GM19467 (cell line): ENCODE data around the gene MTCL3.

Source experiments
- ATAC-seq: cut with Tn5 transposase; IDR thresholded peaks from one replicate; pipeline ENCODE4 v1.9.1; 2021; ENCODE audit warnings: mild to moderate bottlenecking, moderate library complexity; ENCODE audit not compliant: unreplicated experiment

MTCL3 gene

GRCh38 chr6:127515794-127516661 is 3.1 kb downstream of the MTCL3 start:
- peak; percentile 58 for ATAC-seq

GRCh38 chr6:127515234-127515793 is 3.8 kb downstream of the MTCL3 start:
- ATAC-seq: no peak

GRCh38 chr6:127514773-127515227 is 4.3 kb downstream of the MTCL3 start:
- no peak for ATAC-seq

GRCh38 chr6:127514179-127514772 is 4.9 kb downstream of the MTCL3 start:
- ATAC-seq: no peak

- no peak for ATAC-seq
Measured at GRCh38 chr6:127513425-127513824, 5.7 kb downstream of the MTCL3 start.

- ATAC-seq: no peak
Measured at GRCh38 chr6:127510876-127511275, 8.3 kb downstream of the MTCL3 start.

- no peak for ATAC-seq
Measured at GRCh38 chr6:127506894-127507293, 12.2 kb downstream of the MTCL3 start.

GRCh38 chr6:127503022-127503421 is 16.1 kb downstream of the MTCL3 start:
- ATAC-seq: no peak

GRCh38 chr6:127497410-127497809 is 21.7 kb downstream of the MTCL3 start:
- ATAC-seq: no peak

GRCh38 chr6:127496471-127496870 is 22.7 kb downstream of the MTCL3 start:
- ATAC-seq: no peak

GRCh38 chr6:127494240-127494767 is 24.8 kb downstream of the MTCL3 start:
- ATAC-seq: no peak

- ATAC-seq: no peak
Measured at GRCh38 chr6:127489248-127489647, 29.9 kb downstream of the MTCL3 start.

GRCh38 chr6:127486934-127487333 is 32.2 kb downstream of the MTCL3 start:
- ATAC-seq: no peak

- peak; percentile 99 for ATAC-seq
Measured at GRCh38 chr6:127484212-127484863, 34.8 kb downstream of the MTCL3 start.

- ATAC-seq: peak; percentile 18
Measured at GRCh38 chr6:127483399-127484055, 35.6 kb downstream of the MTCL3 start.

- ATAC-seq: no peak
Measured at GRCh38 chr6:127482325-127482724, 36.8 kb downstream of the MTCL3 start.

GRCh38 chr6:127481628-127482027 is 37.5 kb downstream of the MTCL3 start:
- no peak for ATAC-seq

GRCh38 chr6:127481111-127481510 is 38.0 kb downstream of the MTCL3 start:
- ATAC-seq: no peak

- ATAC-seq: no peak
Measured at GRCh38 chr6:127477658-127478057, 41.5 kb downstream of the MTCL3 start.

- ATAC-seq: no peak
Measured at GRCh38 chr6:127475823-127476176, 43.3 kb downstream of the MTCL3 start.
